OCI-LY3 (cell line): ENCODE data around the gene CCDC182.

Experiments
- CTCF ChIP-seq: fragments of 200-600, 300-600 bp; sonication (generic); IDR thresholded peaks from 2 replicates; pipeline ENCODE4 v1.5.1; 2014; ENCODE audit warnings: antibody characterized with exemption, low read length, low read depth
- EZH2phosphoT487 ChIP-seq: fragments of 200-600 bp; shearing (Covaris generic); IDR thresholded peaks from 2 replicates; pipeline ENCODE4 v1.6.1; 2018; ENCODE audit warnings: antibody characterized with exemption, mixed run types, low read depth

DNA sequence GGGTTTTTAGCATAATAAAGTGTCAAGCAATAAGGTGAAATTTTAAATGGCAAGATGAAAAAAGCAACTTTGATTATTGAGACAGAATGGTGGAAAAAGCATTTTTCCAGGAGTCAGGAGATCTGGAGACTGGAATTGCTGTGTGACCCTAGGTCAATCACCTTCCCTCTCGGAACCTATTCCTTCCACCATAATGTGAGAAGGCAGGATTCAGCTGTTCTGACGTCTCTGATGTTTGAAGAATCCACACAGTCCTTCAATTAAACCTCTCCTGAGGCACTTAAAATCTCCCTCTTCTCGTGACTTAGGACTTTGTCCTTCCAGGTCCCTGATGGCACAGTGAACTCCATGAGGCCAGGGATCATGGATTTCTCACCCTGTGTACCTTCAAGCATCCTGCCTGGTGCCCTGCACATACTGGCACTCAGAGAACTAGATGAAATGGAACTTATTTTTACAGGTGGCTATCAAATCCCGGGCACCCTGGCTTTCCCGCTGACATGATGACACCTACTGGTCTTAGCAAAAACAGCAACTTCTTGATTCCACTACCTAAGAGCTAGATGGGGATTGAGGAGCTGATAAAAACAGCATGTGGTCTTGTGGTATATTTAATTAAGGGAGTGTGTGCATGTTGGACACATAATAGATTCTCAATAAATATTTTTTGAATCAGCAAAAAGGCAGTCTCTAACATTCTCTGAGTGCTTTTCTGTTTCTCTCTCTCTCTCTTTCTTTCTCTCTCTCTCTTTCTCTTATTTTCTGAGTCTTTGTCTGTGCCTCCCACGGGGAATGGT is 2.3 kb upstream of the CCDC182 start:
- TF ChIP-seq EZH2phosphoT487 (no peak), CTCF (peak; percentile 91)
